GM21526 (cell line): Measurements from ENCODE around the gene CDKN1C.

Experiments used
- ATAC-seq: cut with Tn5 transposase; IDR thresholded peaks from one replicate; pipeline ENCODE4 v1.9.1; 2021; ENCODE audit warnings: moderate library complexity; ENCODE audit not compliant: unreplicated experiment, low FRiP score

CDKN1C gene

GRCh38 chr11:2923446-2924375, 38.1 kb upstream of the CDKN1C start:
- no peak for ATAC-seq

GRCh38 chr11:2922655-2923054, 37.1 kb upstream of the CDKN1C start:
- no peak for ATAC-seq

GRCh38 chr11:2921742-2922493, 36.3 kb upstream of the CDKN1C start:
- ATAC-seq = no peak

GRCh38 chr11:2921261-2921660, 35.7 kb upstream of the CDKN1C start:
- ATAC-seq = no peak

GRCh38 chr11:2920343-2920742, 34.8 kb upstream of the CDKN1C start:
- ATAC-seq = no peak

GRCh38 chr11:2919837-2920236, 34.3 kb upstream of the CDKN1C start:
- ATAC-seq = no peak

GRCh38 chr11:2919188-2919587, 33.6 kb upstream of the CDKN1C start:
- no peak for ATAC-seq

GRCh38 chr11:2917842-2918490, 32.4 kb upstream of the CDKN1C start:
- ATAC-seq = no peak

GRCh38 chr11:2916892-2917645, 31.5 kb upstream of the CDKN1C start:
- no peak for ATAC-seq

GRCh38 chr11:2916114-2916891, 30.7 kb upstream of the CDKN1C start:
- ATAC-seq = no peak

- no peak for ATAC-seq
These were observed 29.9 kb upstream of the CDKN1C start for GRCh38 chr11:2915473-2915872.

GRCh38 chr11:2914455-2915195, 29.1 kb upstream of the CDKN1C start:
- ATAC-seq = no peak

- ATAC-seq = no peak
These were observed 28.2 kb upstream of the CDKN1C start for GRCh38 chr11:2913776-2914175.

GRCh38 chr11:2913019-2913431, 27.4 kb upstream of the CDKN1C start:
- ATAC-seq = no peak

- no peak for ATAC-seq
These were observed 26.9 kb upstream of the CDKN1C start for GRCh38 chr11:2912498-2912897.

GRCh38 chr11:2911785-2912391, 26.3 kb upstream of the CDKN1C start:
- ATAC-seq = no peak

- ATAC-seq = no peak
These were observed 25.7 kb upstream of the CDKN1C start for GRCh38 chr11:2911088-2911784.

- ATAC-seq = no peak
These were observed 24.9 kb upstream of the CDKN1C start for GRCh38 chr11:2910401-2910955.
